ENCODE measurements around the gene LRRC2.
"Not testable (repeated sequence)": the region's sequence is repeated elsewhere in the genome, so short reads cannot be mapped to it uniquely, and the experiment has no call there.

The LRRC2 gene

DNA sequence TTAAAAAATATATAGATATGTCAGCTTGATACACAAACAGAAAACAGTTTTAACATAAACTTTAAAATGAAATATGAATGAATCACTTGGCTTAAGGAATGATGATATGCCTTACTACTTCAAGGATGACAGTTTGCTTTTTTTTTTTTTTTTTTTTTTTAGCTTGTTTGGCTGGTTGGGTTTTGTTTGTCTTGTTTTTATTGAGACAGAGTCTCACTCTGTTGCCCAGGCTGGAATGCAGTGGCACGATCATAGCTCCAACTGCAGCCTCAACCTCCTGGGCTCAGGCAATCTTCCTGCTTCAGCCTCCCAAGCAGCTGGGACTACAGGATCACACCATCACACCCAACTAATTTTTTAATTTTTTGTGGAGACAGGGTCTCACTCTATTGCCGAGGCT lies 14.5 kb downstream of the LRRC2 start:
- no peak for DNase-seq

- no peak for DNase-seq
These were observed 16.1 kb downstream of the LRRC2 start for GRCh38 chr3:46549989-46550388.

- no peak for DNase-seq
These were observed 16.6 kb downstream of the LRRC2 start for GRCh38 chr3:46549408-46549904.

GRCh38 chr3:46548611-46549010 lies 17.5 kb downstream of the LRRC2 start:
- not testable (repeated sequence) for DNase-seq

DNA sequence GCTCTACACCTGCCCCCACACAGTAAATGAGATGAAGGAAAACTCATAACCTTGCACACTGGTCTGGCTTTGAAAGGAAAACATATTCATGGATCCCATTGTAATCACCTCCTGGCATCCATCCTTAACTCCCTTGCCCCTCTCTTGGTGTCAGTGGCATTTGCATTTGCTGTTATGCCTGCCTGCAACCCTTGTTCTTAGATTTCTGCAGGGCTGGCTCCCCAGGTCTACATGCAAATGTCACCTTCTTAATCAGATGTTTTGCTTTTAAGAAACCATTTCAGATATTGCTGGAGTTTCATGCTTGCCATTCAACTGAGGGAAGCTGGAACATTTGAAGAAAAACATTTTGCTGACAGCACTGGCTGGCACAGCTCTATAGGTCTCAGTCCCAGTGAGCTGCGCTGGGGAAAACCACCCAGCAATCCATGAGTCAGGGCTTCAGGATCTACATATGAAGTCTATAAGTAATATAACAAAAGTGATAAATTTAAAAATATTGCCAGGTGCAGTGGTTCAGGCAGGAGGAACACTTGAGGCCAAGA lies 19.1 kb downstream of the LRRC2 start:
- peak in 1 of 2 experiments; percentile 14 for DNase-seq

- no peak for DNase-seq
These were observed 20.1 kb downstream of the LRRC2 start for GRCh38 chr3:46545818-46546630.

DNA sequence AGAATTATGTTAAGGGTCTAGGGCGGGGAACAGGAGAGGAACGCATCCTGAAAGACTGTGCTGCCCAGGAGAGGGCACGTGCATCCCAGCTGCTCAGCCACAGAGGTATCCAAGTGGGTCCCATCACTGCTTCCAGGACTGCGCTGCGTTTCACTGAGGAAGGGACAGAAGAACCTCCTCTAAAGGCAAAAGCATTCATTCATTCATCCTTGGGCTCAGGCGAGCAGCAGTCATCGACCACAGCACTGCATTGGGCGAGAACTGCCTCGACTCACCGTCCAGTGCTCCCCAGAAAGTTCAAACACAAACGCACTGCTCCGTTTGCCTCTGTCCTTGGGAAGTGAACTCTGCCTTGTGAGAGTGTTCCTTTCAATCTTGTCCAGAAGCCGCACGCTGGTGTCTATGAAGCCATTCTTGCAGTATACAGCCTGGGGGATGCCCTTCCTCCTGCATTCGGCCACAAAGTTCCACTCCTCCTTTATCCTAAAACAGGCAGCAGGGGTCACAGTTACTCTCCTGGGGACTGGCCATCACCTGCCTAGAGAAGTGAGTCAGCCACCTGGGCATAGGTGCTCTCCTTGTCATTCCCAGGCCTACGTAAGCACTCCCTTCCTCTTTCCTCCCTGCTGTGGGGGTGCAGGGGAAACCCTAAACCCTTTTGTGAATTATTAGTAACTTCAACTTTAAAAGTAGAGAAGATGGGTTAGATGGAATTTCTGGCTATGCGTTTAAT lies 21.2 kb downstream of the LRRC2 start:
- no peak for DNase-seq

DNA sequence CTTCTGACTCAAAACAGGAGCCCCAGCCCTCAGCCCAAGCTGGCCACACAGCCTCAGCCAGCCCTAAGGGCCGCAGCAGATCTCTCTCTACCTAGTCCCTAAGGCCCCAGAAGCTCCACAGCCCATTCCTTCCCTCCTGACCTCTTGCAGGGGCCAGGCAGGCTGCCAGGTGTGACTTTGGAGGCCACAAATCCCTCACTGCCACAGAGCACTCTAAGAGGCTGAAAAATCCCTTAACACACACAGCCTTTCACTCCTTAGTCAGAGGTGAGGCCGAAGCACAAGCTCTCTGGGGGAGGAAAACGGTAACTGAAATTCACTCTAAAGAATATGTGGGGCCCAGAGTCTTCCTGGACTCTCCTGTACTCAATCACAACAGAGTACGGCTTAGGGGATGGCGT lies 23.3 kb downstream of the LRRC2 start:
- no peak for DNase-seq

DNA sequence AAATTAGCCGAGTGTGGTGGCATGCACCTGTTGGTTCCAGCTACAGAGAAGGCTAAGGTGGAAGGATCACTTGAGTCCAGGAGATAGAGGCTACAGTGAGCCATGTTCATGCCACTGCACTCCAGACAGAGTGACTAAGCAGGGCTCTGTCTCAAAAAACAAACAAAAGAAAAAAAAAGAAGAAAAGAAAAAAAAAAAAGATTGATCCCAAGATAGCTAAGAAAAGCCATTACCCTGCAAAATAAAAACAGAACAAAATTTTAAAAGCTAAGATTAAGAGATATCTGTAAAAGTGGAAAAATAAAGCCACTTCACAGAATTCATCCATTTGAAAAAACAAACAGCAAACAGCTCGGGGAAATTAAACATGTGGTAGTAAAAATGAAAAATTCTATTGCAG lies 23.8 kb downstream of the LRRC2 start:
- no peak for DNase-seq

DNA sequence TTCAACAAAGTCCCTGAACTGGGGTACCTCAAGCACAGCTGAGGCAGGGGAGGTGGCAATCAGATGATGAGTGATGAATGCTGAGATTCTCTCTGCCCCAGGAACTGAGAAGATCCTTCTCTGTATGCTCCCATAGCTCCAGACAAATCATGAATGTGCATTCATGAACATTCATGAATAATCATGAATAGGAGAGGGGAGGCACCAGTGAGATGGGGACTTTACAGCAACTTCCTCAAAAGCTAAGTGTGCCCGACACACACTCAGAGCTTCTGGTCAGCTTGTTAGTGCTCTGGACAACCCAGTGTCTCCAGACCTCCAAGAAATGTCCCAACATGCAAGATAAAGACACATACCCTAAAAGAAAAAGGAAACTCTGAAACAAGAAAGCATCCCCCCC lies 24.3 kb downstream of the LRRC2 start:
- DNase-seq: no peak

DNA sequence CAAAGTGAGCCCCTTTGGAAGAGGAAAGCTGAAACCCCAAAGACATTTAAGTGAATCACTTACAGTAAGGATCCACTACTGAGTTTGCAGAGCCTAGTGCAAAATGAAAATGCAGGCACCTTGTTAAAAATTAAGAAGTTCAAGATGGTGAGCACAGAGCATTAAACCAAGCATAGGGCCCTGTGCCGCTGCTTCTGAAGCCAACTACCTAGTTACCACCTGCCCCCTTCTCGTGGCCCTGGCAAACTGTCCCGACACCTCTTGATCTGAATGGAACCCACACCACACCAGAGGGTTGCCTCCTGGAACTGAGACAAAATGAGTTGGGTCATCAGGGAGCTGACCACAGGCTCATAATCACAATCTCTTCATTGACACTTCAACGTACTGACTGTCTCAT lies 25.6 kb downstream of the LRRC2 start:
- no peak for DNase-seq

DNA sequence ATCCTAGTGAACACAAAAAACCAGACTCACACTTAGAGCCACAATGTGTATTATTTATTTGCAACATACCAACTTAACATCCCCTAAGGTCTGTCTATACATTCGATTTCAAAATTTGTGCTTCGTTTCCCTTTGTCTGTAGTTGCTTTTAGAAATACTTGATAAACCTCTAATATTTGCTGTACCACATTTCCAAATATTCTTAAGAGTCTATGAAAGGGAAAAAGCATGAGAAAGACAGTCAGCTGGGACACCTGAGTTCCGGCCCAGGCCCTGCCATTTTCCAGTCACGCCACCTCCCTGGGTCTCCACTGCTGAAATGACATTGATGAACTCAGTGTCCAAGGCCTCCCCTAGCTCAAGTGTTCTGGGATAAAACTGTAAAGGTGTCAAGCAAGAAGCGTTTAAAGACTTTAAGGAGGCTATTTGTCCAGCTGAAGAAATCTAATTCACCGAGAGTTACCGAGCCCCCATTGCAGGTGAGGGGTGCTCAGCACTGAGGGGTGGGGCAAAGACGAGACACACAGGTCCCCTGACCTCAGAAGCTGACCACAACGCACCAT lies 26.6 kb downstream of the LRRC2 start:
- no peak for DNase-seq

GRCh38 chr3:46538803-46539442 lies 27.2 kb downstream of the LRRC2 start:
- no peak for DNase-seq

GRCh38 chr3:46538425-46538802 lies 27.7 kb downstream of the LRRC2 start:
- not testable (repeated sequence) for DNase-seq

GRCh38 chr3:46537779-46538178 lies 28.3 kb downstream of the LRRC2 start:
- DNase-seq: no peak

DNA sequence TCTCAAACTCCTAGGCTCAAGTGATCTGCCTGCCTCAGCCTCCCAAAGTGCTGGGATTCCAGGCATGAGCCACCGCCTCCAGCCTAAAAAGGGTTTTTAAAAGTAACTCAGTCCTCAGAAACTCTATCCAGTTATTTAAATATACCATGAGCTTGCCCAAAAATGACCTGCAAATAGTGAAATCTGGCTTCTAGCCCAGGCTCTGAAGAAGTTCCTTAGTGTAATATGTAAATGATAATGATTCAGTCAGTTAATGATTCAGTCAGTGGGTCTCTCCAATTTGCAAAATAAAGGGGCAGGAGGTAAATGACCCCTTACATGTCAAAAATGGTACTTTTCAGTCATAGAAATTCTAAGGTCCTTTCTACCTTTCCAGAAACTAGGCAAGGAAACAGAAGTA lies 28.8 kb downstream of the LRRC2 start:
- DNase-seq: no peak

DNA sequence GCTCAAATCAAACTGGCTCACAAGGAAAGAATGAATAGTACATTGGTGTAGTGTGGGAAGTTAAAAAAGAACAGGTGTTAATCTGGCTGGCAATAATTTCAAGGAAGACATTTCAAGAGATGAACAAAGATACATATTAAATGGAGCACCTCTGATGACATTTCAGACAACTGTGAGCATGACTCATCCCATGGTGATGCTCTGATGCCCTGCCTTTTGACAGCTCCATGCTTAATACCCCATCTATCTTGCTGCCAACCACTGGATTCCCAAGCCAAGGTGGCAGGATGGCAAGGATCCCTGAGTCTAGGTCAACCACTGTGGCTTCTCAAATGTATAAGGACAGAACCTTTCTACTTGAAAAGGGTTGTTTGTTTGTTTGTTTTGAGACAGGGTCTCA lies 29.3 kb downstream of the LRRC2 start:
- no peak for DNase-seq

GRCh38 chr3:46535746-46536145 lies 30.4 kb downstream of the LRRC2 start:
- no peak for DNase-seq

DNA sequence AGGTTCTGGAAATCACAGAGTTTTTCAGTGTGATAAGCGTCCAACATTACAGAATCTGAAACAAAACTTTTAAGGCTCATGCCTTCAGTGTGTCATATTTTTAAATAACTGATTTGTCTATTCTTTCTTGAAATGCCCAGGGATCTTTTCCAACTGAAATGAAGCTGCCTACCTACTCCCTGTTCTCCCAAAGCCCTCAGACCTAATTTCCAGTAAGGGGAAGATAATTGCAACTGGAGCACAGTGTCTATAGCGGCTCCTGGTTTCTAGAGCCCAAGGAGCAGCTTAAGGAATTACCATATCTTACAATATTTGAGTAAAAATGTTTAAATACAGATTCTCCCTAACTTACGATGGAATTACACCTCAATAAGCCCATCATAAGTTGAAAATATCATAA lies 33.0 kb downstream of the LRRC2 start:
- no peak for DNase-seq

DNA sequence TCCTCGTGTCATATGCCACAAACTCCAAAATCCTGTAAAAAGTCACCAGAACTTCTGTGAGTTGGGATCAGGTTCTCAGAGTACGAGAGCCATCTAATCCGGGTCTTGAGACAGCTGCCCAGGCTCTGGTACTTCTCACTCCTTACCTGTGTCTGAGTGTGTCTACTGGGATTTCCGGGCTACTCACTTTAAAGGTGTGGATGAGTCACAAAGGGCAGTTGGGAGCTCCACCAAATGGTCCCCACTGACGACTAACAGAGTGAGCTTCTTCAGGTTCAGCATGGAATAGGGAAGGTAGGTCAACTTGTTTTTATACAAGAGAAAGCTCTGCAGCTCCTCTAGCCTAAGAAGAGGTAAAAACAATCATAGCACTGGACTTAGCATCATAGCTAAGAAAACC lies 38.9 kb downstream of the LRRC2 start:
- no peak for DNase-seq

DNA sequence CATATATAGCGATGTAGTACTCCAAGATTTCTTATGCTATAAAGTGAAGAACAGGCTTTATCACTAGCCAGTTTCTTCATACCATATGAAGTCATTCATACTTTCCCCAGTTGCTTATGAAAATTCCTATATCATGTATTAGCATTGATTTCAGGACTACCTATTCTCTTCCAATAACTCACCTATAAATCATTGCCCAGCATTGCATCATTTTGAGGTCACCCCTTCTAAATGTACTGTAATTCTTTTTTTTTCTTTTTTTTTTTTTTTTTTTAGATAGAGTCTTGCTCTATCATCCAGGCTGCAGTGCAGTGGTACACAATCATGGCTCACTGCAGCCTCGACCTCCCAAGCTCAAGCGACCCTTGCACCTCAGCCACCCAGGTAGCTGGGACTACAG lies 41.3 kb downstream of the LRRC2 start:
- no peak for DNase-seq

GRCh38 chr3:46524008-46524407 lies 42.1 kb downstream of the LRRC2 start:
- DNase-seq: no peak

DNA sequence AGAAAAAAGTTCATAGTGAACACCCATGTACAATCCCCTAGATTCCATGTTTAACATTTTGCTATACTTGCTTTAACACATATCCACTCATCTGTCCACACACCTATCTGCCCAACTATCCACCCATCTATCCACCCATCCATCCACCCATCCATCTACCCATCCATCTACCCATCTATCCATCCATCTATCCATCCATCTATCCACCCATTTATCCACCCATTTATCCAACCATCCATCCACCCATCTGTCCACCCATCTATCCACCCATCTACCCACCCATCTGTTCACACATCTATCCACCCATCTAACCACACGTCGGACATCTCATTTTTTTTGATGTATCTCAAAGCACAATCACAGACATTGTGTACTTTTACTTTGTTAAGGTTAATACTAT lies 42.5 kb downstream of the LRRC2 start:
- no peak for DNase-seq
